H1 (cell line): ENCODE measurements around the gene ZBTB37. TPM values are rescaled to one million over a fixed set of nuclear protein-coding genes. Genes with fewer than 3 reads are reported as not detected.

Source experiments
- CTCF ChIA-PET: fragments of 300-600 bp; sonication (Branson Sonifier 250); formaldehyde crosslinking; loops from one replicate; lab custom pipeline; 2021; ENCODE audit not compliant: partially characterized antibody; lab: Charles Lee
- POLR2A ChIA-PET: fragments of 300-600 bp; sonication (Branson Sonifier 250); formaldehyde crosslinking; loops from one replicate; lab custom pipeline; 2021; ENCODE audit warnings: inconsistent platforms; ENCODE audit not compliant: partially characterized antibody; lab: Charles Lee
- DNase-seq, 2 experiments: peaks; one replicate each; pipeline versions ENCODE4 v3.0.0 to v3.0.0-alpha.2; 2010 to 2022; ENCODE audit warnings: low spot score in 2 of 2, low read depth in 1 of 2, mixed read lengths in 1 of 2
- FAIRE-seq: peaks from 2 replicates; lab custom pipeline; 2011; peaks lifted over from hg19 to GRCh38; lab: Jason Lieb, UNC
- H2AFZ ChIP-seq: 2 replicates; pipeline ENCODE4 v1.8.1; 2012; ENCODE audit warnings: low read length, inconsistent platforms
- H2AK5ac ChIP-seq: 2 replicates; pipeline ENCODE4 v1.6.1; 2013; ENCODE audit warnings: low read depth, low read length
- H2BK120ac ChIP-seq: replicated peaks from 2 replicates; pipeline ENCODE3; 2013; ENCODE audit warnings: low read depth, low read length, inconsistent platforms
- H2BK12ac ChIP-seq: 2 replicates; pipeline ENCODE4 v1.6.1; 2013; ENCODE audit warnings: low read depth, low read length
- H2BK15ac ChIP-seq: 2 replicates; pipeline ENCODE4 v1.6.1; 2013; ENCODE audit warnings: low read length
- H2BK20ac ChIP-seq: 2 replicates; pipeline ENCODE4 v1.6.1; 2013; ENCODE audit warnings: low read length
- H2BK5ac ChIP-seq: 2 replicates; pipeline ENCODE4 v1.6.1; 2013; ENCODE audit warnings: low read depth, low read length
- H3K14ac ChIP-seq: 2 replicates; pipeline ENCODE4 v1.6.1; 2013; ENCODE audit warnings: inconsistent platforms; ENCODE audit not compliant: insufficient read length
- H3K18ac ChIP-seq: 2 replicates; pipeline ENCODE4 v1.6.1; 2013; ENCODE audit warnings: low read length; ENCODE audit errors: extremely low read depth
- H3K23ac ChIP-seq: 2 replicates; pipeline ENCODE4 v1.6.1; 2013; ENCODE audit warnings: inconsistent platforms; ENCODE audit not compliant: insufficient read length
- H3K23me2 ChIP-seq: 2 replicates; pipeline ENCODE4 v1.6.1; 2013; ENCODE audit warnings: low read depth, low read length
- H3K27ac ChIP-seq: 2 replicates; pipeline ENCODE4 v1.6.1; 2011; ENCODE audit warnings: low read depth, low read length, inconsistent platforms
- H3K27me3 ChIP-seq, 4 experiments: replicated peaks in 1 of 4; 1 replicate in 1 of 4; 2 replicates in 3 of 4; pipeline versions ENCODE4 v1.6.1 to v1.8.1; 2011 to 2013; ENCODE audit warnings: low read length in 3 of 4, mild to moderate bottlenecking in 3 of 4, inconsistent platforms in 2 of 4, mixed read lengths in 2 of 4, moderate library complexity in 1 of 4; ENCODE audit not compliant: control insufficient read depth in 3 of 4, insufficient read depth in 3 of 4; ENCODE audit errors: extremely low read depth in 1 of 4
- H3K36me3 ChIP-seq, 4 experiments: 2 replicates each; pipeline versions ENCODE4 v1.6.1 to v1.8.1; 2011 to 2013; ENCODE audit warnings: mild to moderate bottlenecking in 4 of 4, low read length in 3 of 4, moderate library complexity in 2 of 4, control low read depth in 1 of 4, inconsistent platforms in 1 of 4; ENCODE audit not compliant: insufficient read depth in 4 of 4, control insufficient read depth in 2 of 4
- H3K4ac ChIP-seq: replicated peaks from 2 replicates; pipeline ENCODE3; 2013; ENCODE audit warnings: low read length, low read depth, mixed read lengths, inconsistent platforms; ENCODE audit not compliant: insufficient read length
- H3K4me1 ChIP-seq, 4 experiments: replicated peaks in 1 of 4; 1 replicate in 1 of 4; 2 replicates in 3 of 4; pipeline versions ENCODE4 v1.6.1 to v1.8.1; 2011 to 2013; ENCODE audit warnings: low read length in 3 of 4, inconsistent platforms in 2 of 4, mixed read lengths in 1 of 4; ENCODE audit not compliant: insufficient read depth in 4 of 4, control insufficient read depth in 3 of 4
- H3K4me2 ChIP-seq, 2 experiments: 2 replicates each; pipeline versions ENCODE4 v1.6.1 to v1.8.1; 2011 to 2013; ENCODE audit warnings: low read depth in 2 of 2, low read length in 2 of 2, control low read depth in 1 of 2, inconsistent platforms in 1 of 2, mild to moderate bottlenecking in 1 of 2; ENCODE audit not compliant: insufficient read depth in 1 of 2
- H3K4me3 ChIP-seq, 4 experiments: fragments of 200-600, 300-600 bp in 1 of 4; sonication (generic), shearing (Covaris generic), sonication (Bioruptor Twin) in 1 of 4; 2 replicates each; pipeline versions ENCODE4 v1.5.1 to v1.8.1; 2011 to 2016; ENCODE audit warnings: low read length in 4 of 4, low read depth in 3 of 4, control low read depth in 2 of 4, inconsistent platforms in 2 of 4, mild to moderate bottlenecking in 2 of 4, mixed read lengths in 1 of 4, moderate library complexity in 1 of 4; ENCODE audit not compliant: insufficient read depth in 2 of 4; ENCODE audit errors: extremely low read depth in 1 of 4
- H3K56ac ChIP-seq: replicated peaks from 2 replicates; pipeline ENCODE3; 2013; ENCODE audit warnings: low read depth, mild to moderate bottlenecking, mixed read lengths, low read length, inconsistent platforms; ENCODE audit not compliant: insufficient read length
- H3K79me1 ChIP-seq: 2 replicates; pipeline ENCODE4 v1.6.1; 2013; ENCODE audit warnings: low read depth, low read length, control low read depth
- H3K79me2 ChIP-seq, 2 experiments: 2 replicates each; pipeline versions ENCODE4 v1.6.1 to v1.8.1; 2012 to 2013; ENCODE audit warnings: low read length in 2 of 2, mild to moderate bottlenecking in 2 of 2, inconsistent platforms in 1 of 2; ENCODE audit not compliant: insufficient read depth in 2 of 2, control insufficient read depth in 1 of 2
- H3K9ac ChIP-seq, 4 experiments: replicated peaks in 1 of 4; 1 replicate in 1 of 4; 2 replicates in 3 of 4; pipeline versions ENCODE4 v1.6.1 to v1.8.1; 2011 to 2013; ENCODE audit warnings: low read depth in 3 of 4, low read length in 3 of 4, control low read depth in 2 of 4, mild to moderate bottlenecking in 2 of 4, moderate library complexity in 2 of 4, inconsistent platforms in 1 of 4; ENCODE audit errors: extremely low read depth in 1 of 4
- H3K9me3 ChIP-seq, 2 experiments: 2 replicates each; pipeline versions ENCODE4 v1.6.1 to v1.8.1; 2012 to 2013; ENCODE audit warnings: mild to moderate bottlenecking in 2 of 2, moderate library complexity in 2 of 2, control low read depth in 1 of 2, inconsistent platforms in 1 of 2, low read depth in 1 of 2, low read length in 1 of 2, mixed read lengths in 1 of 2; ENCODE audit not compliant: insufficient read depth in 2 of 2
- H4K20me1 ChIP-seq, 2 experiments: replicated peaks in 1 of 2; 2 replicates each; pipeline versions ENCODE3 to v1.8.1; 2011 to 2013; ENCODE audit warnings: inconsistent platforms in 2 of 2, low read length in 2 of 2, mild to moderate bottlenecking in 1 of 2; ENCODE audit not compliant: insufficient read depth in 2 of 2, control insufficient read depth in 1 of 2
- H4K5ac ChIP-seq: 2 replicates; pipeline ENCODE4 v1.6.1; 2013; ENCODE audit warnings: low read length, low read depth, mixed read lengths, inconsistent platforms; ENCODE audit not compliant: insufficient read length
- H4K8ac ChIP-seq: 2 replicates; pipeline ENCODE4 v1.8.0; 2013; ENCODE audit warnings: mild to moderate bottlenecking, moderate library complexity, low read length, inconsistent platforms; ENCODE audit not compliant: insufficient read depth; ENCODE audit errors: extremely low read depth
- H4K91ac ChIP-seq: replicated peaks from 2 replicates; pipeline ENCODE3; 2013; ENCODE audit warnings: low read length, mixed read lengths, inconsistent platforms; ENCODE audit not compliant: insufficient read length
- CHD1 ChIP-seq: IDR thresholded peaks from 2 replicates; pipeline ENCODE4 v1.6.1; 2012; ENCODE audit warnings: low read depth, low read length, improper control_type of control experiment
- GABPA ChIP-seq: IDR thresholded peaks from 2 replicates; pipeline ENCODE4 v1.6.1; 2011; ENCODE audit warnings: mild to moderate bottlenecking, low read length, moderate library complexity, borderline replicate concordance; ENCODE audit not compliant: insufficient read depth
- KDM4A ChIP-seq: IDR thresholded peaks from one replicate; pipeline ENCODE4 v1.7.1; 2012; ENCODE audit warnings: low read depth, mild to moderate bottlenecking, moderate library complexity, low read length, inconsistent platforms; ENCODE audit not compliant: severe bottlenecking
- POLR2A ChIP-seq, 2 experiments: IDR thresholded peaks; 1 replicate in 1 of 2; 2 replicates in 1 of 2; pipeline ENCODE4 v1.6.1; 2011; ENCODE audit warnings: low read depth in 2 of 2, low read length in 2 of 2, mild to moderate bottlenecking in 2 of 2; ENCODE audit errors: control extremely low read depth in 1 of 2
- POLR2AphosphoS5 ChIP-seq: IDR thresholded peaks from 2 replicates; pipeline ENCODE4 v1.6.1; 2011; ENCODE audit warnings: low read depth, low read length
- SAP30 ChIP-seq: fragments of 300-600 bp; sonication (generic); IDR thresholded peaks from 2 replicates; pipeline ENCODE4 v1.7.1; 2012; ENCODE audit warnings: low read length, moderate library complexity, mild to moderate bottlenecking, inconsistent platforms; ENCODE audit not compliant: insufficient read depth, insufficient replicate concordance
- SRF ChIP-seq: IDR thresholded peaks from 2 replicates; pipeline ENCODE4 v1.6.1; 2011; ENCODE audit warnings: mild to moderate bottlenecking, low read depth, low read length, moderate library complexity
- TEAD4 ChIP-seq: IDR thresholded peaks from 2 replicates; pipeline ENCODE4 v1.6.1; 2012; ENCODE audit warnings: low read depth, low read length, inconsistent platforms, mixed read lengths
- WGBS, 2 experiments: shearing (Covaris generic) in 1 of 2; methylation state at CpG; one replicate each; pipeline versions ENCODE4 v1.1.6 to v1.1.7; 2013 to 2015; ENCODE audit warnings: low lambda C conversion rate in 2 of 2, mixed read lengths in 2 of 2, inconsistent platforms in 1 of 2, low coverage in 1 of 2, missing lambda C conversion rate in 1 of 2; ENCODE audit not compliant: insufficient replicate concordance in 2 of 2, insufficient coverage in 1 of 2, insufficient read length in 1 of 2; ENCODE audit errors: extremely low coverage in 1 of 2, missing lambda C conversion rate in 1 of 2; 5-methylcytosine and 5-hydroxymethylcytosine counted together
- polyA plus RNA-seq, 7 experiments: library from polyadenylated mRNA; depleted of rRNA in 3 of 7; stranded (reverse) in 5 of 7; unstranded in 2 of 7; fragments of >200 nt in 5 of 7; fragments of 200-250 nt in 2 of 7; gene quantifications; 1 replicate in 5 of 7; 2 replicates in 1 of 7; 4 replicates in 1 of 7; pipeline versions ENCODE4 v1.2.1 to v1.2.3, GENCODE V29; 2011 to 2013; ENCODE audit warnings: missing spikeins in 2 of 7, mixed read lengths in 2 of 7
- total RNA-seq: library from RNA; stranded (reverse); fragmentation: NEBNext Ultra II Directional; extraction: Animal tissue kit (Norgen Biotek cat#: 25700); gene quantifications from 2 replicates; pipeline ENCODE4 v1.2.1, GENCODE V29; 2021
- TF ChIP-seq, protein P1 (sequence below): IDR thresholded peaks from 2 replicates; pipeline ENCODE4 v1.6.1; 2012; ENCODE audit warnings: low read length, inconsistent platforms
- TF ChIP-seq, protein P2 (sequence below): IDR thresholded peaks from 2 replicates; pipeline ENCODE4 v1.6.1; 2012; ENCODE audit warnings: inconsistent platforms

Gene ZBTB37
- total and polyA plus RNA-seq, 2 of the 8 experiments (the other 6 are each of a cell fraction or from before 2014, with no cell fraction given): 1.7 to 12.5 TPM

DNA sequence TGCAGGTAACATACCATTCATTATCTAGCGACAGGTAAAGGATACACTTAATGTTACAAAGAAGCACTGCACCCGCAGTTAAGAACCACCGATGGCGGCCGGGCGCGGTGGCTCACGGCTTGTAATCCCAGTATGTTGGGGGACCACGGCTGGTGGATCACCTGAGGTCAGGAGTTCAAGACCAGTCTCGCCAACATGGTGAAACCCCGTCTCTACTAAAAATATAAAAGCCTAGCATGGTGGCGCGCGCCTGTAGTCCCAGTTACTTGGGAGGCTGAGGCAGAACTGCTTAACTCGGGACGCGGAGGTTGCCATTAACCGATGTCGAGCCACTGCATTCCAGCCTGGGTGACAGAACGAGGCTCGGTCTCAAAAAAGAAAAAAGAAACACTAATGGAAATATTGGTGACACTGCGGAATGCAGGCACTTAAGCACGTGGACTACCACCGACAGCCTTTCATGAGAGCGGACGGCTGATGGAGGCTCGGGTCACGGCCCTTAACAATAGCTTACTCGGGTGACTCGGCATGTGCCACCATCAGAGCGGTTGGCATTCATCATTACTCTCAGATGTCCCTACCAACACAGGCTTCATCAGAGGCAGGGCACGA is 933 bp upstream of the ZBTB37 start:
- H3K14ac ChIP-seq: no peak overlapping the region
- H3K4me2 ChIP-seq: peak overlapping the region; percentile 68 to 95
- peak overlapping the region; percentile 96 for H4K8ac ChIP-seq
- H2BK12ac ChIP-seq: peak overlapping the region; percentile 70; the same call in 1 of the 2 replicates
- H3K23ac ChIP-seq: no peak overlapping the region
- peak overlapping the region; percentile 86 for H4K91ac ChIP-seq
- peaks cover 3% of the 10 kb centered on the region for H3K23me2 ChIP-seq
- H3K9ac ChIP-seq: peak overlapping the region; percentile 97 to 99 (median 97)
- H3K4me1 ChIP-seq: peaks cover 2 to 10% (median 4%) of the 10 kb centered on the region in 4 experiments; a peak in 5 of 7 replicates
- peaks cover 0 to 52% of the 10 kb centered on the region in 2 experiments; a peak in 3 of 4 replicates for H3K79me2 ChIP-seq
- H2BK20ac ChIP-seq: no peak overlapping the region
- peak overlapping the region; percentile 58 for H2BK120ac ChIP-seq
- H3K27ac ChIP-seq: peak overlapping the region; percentile 92
- peaks cover 7 to 11% of the 10 kb centered on the region in 2 experiments for H4K20me1 ChIP-seq
- TF ChIP-seq POLR2AphosphoS5 (peak; percentile 99; the same call in 1 of the 2 replicates), SAP30 (peak; percentile 62), TEAD4 (0 out of 2 replicates have a peak, but pooled peaks have one; percentile 36), CHD1 (0 out of 2 replicates have a peak, but pooled peaks have one; percentile 64), KDM4A (no peak), GABPA (no peak), POLR2A (IDR thresholded peaks at IDR 0.05; ENCODE audit: control extremely low read depth in 1 of 2, low read depth in 2 of 2, low read length in 2 of 2) (peak in 1 of 2 experiments; percentile 99; a peak in 1 of 3 replicates), SRF (no peak)
- TF ChIP-seq, protein P1, sequence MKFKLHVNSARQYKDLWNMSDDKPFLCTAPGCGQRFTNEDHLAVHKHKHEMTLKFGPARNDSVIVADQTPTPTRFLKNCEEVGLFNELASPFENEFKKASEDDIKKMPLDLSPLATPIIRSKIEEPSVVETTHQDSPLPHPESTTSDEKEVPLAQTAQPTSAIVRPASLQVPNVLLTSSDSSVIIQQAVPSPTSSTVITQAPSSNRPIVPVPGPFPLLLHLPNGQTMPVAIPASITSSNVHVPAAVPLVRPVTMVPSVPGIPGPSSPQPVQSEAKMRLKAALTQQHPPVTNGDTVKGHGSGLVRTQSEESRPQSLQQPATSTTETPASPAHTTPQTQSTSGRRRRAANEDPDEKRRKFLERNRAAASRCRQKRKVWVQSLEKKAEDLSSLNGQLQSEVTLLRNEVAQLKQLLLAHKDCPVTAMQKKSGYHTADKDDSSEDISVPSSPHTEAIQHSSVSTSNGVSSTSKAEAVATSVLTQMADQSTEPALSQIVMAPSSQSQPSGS: peak; percentile 80; the same call in 1 of the 2 replicates
- TF ChIP-seq, protein P2, sequence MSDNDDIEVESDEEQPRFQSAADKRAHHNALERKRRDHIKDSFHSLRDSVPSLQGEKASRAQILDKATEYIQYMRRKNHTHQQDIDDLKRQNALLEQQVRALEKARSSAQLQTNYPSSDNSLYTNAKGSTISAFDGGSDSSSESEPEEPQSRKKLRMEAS: peak; percentile 70; the same call in 1 of the 2 replicates
- H2BK5ac ChIP-seq: peak overlapping the region; percentile 98
- POLR2A ChIA-PET: interaction anchor here (0.6 to 13.3 kb wide), 54 partner anchors 10 to 466 kb away, joined by 3 to 475 read pairs (median 6); partner anchors contain the start of genes CENPL, DARS2, KLHL20 and PRDX6
- H3K9me3 ChIP-seq: no peaks in the 10 kb centered on the region
- peak overlapping the region; percentile 79 for H3K4ac ChIP-seq
- peaks cover 29 to 59% (median 44%) of the 10 kb centered on the region in 4 experiments for H3K36me3 ChIP-seq
- H3K4me3 ChIP-seq: peak overlapping the region; percentile 90 to 100 (median 92)
- H2BK15ac ChIP-seq: no peak overlapping the region
- FAIRE-seq (no peak), DNase-seq (no peak)
- no peaks in the 10 kb centered on the region for H3K27me3 ChIP-seq
- WGBS, 2 experiments: 1% methylated on average over 32 of the region's 32 CpGs; no CpG with 5 or more reads in 1 of the 2 experiments
- no peak overlapping the region for H2AFZ ChIP-seq
- H3K79me1 ChIP-seq: no peaks in the 10 kb centered on the region; the same call in 1 of the 2 replicates
- CTCF ChIA-PET: no interaction called here
- H3K18ac ChIP-seq: peak overlapping the region; percentile 76
- H4K5ac ChIP-seq: peak overlapping the region; percentile 80
- H3K56ac ChIP-seq: peak overlapping the region; percentile 78
- peak overlapping the region; percentile 98; the same call in 1 of the 2 replicates for H2AK5ac ChIP-seq
